ENCODE measurements around the gene CFAP251. TPM values are rescaled to one million over a fixed set of nuclear protein-coding genes. Genes with fewer than 3 reads are reported as not detected.

Gene CFAP251
- polyA plus RNA-seq, 1 donor from 2014 or later, result 4.0 TPM

- Histone ChIP-seq H3K36me3 (ENCODE audit: insufficient read depth, low read length) (no peaks in the 10 kb centered on the region), H3F3A (ENCODE audit: insufficient read depth, low read length, poor library complexity, severe bottlenecking) (no peaks in the 10 kb centered on the region), H3K9me3 (ENCODE audit: low read length) (no peaks in the 10 kb centered on the region), H3K27me3 (ENCODE audit: insufficient read depth, low read depth, low read length) (no peaks in the 10 kb centered on the region), H3K27ac (ENCODE audit: low read length) (no peak overlapping the region), H2AFZ (ENCODE audit: low read depth, low read length) (no peak overlapping the region), H3K4me3 (ENCODE audit: low read length) (no peak overlapping the region), H3K9me2 (ENCODE audit: insufficient read depth, low read length) (no peaks in the 10 kb centered on the region), H3K9ac (ENCODE audit: low read length) (no peak overlapping the region), H4K20me1 (ENCODE audit: insufficient read depth) (no peaks in the 10 kb centered on the region), H3K79me2 (replicated peaks; ENCODE audit: insufficient read depth, low read length) (peaks cover 13% of the 10 kb centered on the region), H3K4me2 (ENCODE audit: low read length) (no peak overlapping the region)
- no peak for TF ChIP-seq SMC3 (conservative IDR thresholded peaks at IDR 0.05; ENCODE audit: poor library complexity)
- TF ChIP-seq EZH2 (IDR thresholded peaks at IDR 0.05; ENCODE audit: borderline replicate concordance, insufficient read depth, low read length, poor library complexity, severe bottlenecking), result no peak
- no peak for TF ChIP-seq RAD21 (conservative IDR thresholded peaks at IDR 0.05)
- TF ChIP-seq POLR2AphosphoS5 (IDR thresholded peaks at IDR 0.05), result no peak
- TF ChIP-seq CTCF (IDR thresholded peaks at IDR 0.05; ENCODE audit: poor library complexity, severe bottlenecking), result no peak
- TF ChIP-seq REST (IDR thresholded peaks at IDR 0.05; ENCODE audit: borderline replicate concordance), result no peak
- TF ChIP-seq TAF1 (IDR thresholded peaks at IDR 0.05; ENCODE audit: low read depth), result no peak
- TF ChIP-seq EP300 (conservative IDR thresholded peaks at IDR 0.05; ENCODE audit: poor library complexity, severe bottlenecking), result no peak
- TF ChIP-seq MXI1 (conservative IDR thresholded peaks at IDR 0.05; ENCODE audit: poor library complexity, severe bottlenecking), result no peak
These were observed 116.9 kb downstream of the CFAP251 start for GRCh38 chr12:122035292-122035691.

- Histone ChIP-seq H3K79me2 (replicated peaks; ENCODE audit: insufficient read depth, low read length) (peaks cover 8% of the 10 kb centered on the region), H2AFZ (ENCODE audit: low read depth, low read length) (no peak overlapping the region), H3K27me3 (ENCODE audit: insufficient read depth, low read depth, low read length) (no peaks in the 10 kb centered on the region), H3K9me3 (ENCODE audit: low read length) (no peaks in the 10 kb centered on the region), H3K36me3 (ENCODE audit: insufficient read depth, low read length) (no peaks in the 10 kb centered on the region), H3K9me2 (ENCODE audit: insufficient read depth, low read length) (no peaks in the 10 kb centered on the region), H3F3A (ENCODE audit: insufficient read depth, low read length, poor library complexity, severe bottlenecking) (no peaks in the 10 kb centered on the region), H3K27ac (ENCODE audit: low read length) (no peak overlapping the region), H3K9ac (ENCODE audit: low read length) (no peak overlapping the region), H4K20me1 (ENCODE audit: insufficient read depth) (no peaks in the 10 kb centered on the region), H3K4me3 (ENCODE audit: low read length) (no peak overlapping the region), H3K4me2 (ENCODE audit: low read length) (no peak overlapping the region)
- TF ChIP-seq POLR2AphosphoS5 (IDR thresholded peaks at IDR 0.05), result no peak
- no peak for TF ChIP-seq CTCF (IDR thresholded peaks at IDR 0.05; ENCODE audit: poor library complexity, severe bottlenecking)
- no peak for TF ChIP-seq TAF1 (IDR thresholded peaks at IDR 0.05; ENCODE audit: low read depth)
- no peak for TF ChIP-seq EP300 (conservative IDR thresholded peaks at IDR 0.05; ENCODE audit: poor library complexity, severe bottlenecking)
- TF ChIP-seq RAD21 (conservative IDR thresholded peaks at IDR 0.05), result no peak
- no peak for TF ChIP-seq SMC3 (conservative IDR thresholded peaks at IDR 0.05; ENCODE audit: poor library complexity)
- TF ChIP-seq REST (IDR thresholded peaks at IDR 0.05; ENCODE audit: borderline replicate concordance), result no peak
- no peak for TF ChIP-seq MXI1 (conservative IDR thresholded peaks at IDR 0.05; ENCODE audit: poor library complexity, severe bottlenecking)
- TF ChIP-seq EZH2 (IDR thresholded peaks at IDR 0.05; ENCODE audit: borderline replicate concordance, insufficient read depth, low read length, poor library complexity, severe bottlenecking), result no peak
These were observed 117.8 kb downstream of the CFAP251 start for GRCh38 chr12:122036153-122036552.
